CD4-positive, alpha-beta T cell treated with Interleukin-15 for 4 hours (primary cell): ENCODE measurements around the gene CYLD.

Experiments used
- DNase-seq: peaks from one replicate; pipeline ENCODE4 v3.0.0-alpha.2; 2020; ENCODE audit warnings: low spot score

Gene CYLD

DNA sequence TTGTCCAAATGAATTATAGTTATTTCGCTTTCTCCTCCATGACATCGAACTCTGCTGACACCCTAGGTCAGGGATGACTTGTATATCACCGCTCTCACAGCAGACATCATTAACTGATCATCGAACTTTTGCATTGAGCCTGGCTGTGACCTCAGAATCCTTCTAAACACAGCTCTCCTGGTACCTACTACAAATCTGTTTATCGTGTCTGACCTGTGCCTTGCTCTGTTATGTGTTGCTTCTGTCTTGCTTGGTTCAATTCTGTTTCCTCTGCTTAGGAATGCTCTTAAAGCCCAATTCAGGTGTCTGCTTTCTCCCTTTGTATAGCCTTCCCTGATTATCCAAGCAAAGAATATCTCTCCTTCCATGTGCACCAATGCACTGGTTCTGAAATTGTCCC lies 78.3 kb downstream of the CYLD start:
- DNase-seq = no peak

DNA sequence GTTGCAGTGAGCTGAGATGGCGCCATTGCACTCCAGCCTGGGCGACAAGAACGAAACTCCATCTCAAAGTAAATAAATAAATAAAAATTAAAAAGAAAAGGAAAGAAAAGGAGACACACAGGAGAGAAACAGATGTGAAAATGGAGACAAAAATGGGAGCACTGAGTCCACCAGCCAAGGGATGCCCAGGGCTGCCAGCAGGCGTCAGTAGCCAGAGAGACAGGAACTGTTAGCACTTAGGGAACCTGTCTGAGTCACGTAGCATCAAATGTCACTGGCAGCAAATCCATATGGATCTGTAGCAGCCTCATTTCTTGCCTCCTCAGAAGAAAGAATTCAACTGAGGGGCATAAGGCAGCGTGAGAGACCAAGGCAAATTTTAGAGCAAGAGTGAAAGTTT lies 79.7 kb downstream of the CYLD start:
- no peak for DNase-seq

DNA sequence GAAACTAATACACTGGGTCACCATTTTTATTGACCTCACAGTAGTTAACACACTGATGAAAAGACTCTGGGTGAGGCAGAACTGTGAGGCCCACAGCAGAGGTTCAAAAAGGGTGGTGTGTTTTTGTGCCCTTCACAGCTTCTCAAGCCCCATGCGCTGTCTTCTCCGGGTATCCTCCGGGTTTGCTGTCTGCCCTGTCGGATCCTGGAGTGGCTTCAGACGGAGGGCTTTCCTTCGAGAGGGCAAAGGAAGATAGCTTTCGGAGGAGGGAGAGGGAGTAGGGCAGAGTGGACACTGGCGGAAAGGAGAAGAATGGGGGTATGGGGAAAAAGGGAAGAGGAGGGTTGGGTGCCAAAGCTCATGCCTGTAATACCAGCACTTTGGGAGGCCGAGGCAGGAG lies 80.8 kb downstream of the CYLD start:
- no peak for DNase-seq

DNA sequence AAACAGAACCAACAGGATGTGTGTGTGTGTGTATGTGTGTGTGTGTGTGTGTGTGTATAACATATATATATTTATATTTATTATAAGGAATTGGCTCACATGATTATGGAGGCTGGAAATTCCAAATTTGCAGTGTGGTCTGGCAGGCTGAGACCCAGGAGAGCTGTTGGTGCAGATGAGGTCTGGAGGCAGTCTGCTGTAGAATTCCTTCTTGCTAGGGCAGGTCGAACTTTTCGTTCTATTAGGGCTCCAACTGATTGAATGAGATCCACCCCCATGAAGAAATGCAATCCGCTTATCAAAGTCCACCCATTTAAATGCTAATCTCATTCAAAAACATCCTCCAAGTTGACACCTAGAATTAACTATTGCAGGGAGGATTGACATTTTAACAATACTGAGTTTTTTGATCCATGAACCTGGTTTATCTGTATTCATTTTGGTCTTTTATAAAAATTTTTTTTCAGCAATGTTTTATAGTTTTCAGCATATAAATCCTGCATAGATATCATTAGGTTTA lies 85.0 kb downstream of the CYLD start:
- no peak for DNase-seq

DNA sequence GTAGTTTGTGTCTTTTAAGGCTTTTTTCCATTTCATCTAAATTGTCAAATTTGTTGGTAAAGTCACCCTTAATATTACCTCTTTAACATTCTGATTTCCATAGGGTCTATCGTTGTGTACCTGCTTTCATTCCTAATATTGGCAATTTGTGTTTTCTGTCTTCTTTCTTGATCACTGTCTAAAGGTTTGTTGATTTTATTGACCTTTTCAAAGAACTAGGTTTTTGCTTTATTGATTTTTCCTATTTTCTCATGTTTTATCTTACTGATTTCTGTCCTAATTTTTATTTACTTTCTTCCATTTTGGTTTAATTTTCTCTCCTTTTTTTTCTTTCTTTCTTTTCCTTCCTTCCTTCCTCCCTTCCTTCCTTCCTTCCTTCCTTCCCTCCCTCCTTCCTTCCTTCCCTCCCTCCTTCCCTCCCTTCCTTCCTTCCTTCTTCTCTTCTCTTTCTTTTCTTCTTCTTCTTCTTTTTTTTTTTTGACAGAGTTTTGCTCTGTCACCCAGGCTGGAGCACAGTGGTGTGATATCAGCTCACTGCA lies 86.3 kb downstream of the CYLD start:
- DNase-seq = no peak

DNA sequence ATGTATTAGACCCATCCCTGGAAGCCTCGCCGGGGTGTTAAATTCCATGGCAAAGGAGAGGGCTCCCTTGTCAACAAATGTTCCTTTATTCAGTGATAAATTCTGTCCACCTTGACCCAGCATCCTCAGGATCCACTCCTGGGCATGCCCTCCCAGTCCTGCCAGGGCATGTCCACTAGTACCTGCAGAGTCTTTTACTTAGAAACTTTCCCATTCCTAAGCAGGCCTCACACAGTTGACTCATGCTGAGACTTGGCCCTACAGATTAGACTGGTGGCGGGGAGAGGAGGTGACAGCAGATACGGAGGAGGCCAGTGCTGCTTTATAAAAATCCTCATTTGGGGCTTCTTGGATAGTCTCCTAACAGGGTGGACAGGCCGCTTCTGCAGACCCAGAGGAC lies 88.8 kb downstream of the CYLD start:
- no peak for DNase-seq

DNA sequence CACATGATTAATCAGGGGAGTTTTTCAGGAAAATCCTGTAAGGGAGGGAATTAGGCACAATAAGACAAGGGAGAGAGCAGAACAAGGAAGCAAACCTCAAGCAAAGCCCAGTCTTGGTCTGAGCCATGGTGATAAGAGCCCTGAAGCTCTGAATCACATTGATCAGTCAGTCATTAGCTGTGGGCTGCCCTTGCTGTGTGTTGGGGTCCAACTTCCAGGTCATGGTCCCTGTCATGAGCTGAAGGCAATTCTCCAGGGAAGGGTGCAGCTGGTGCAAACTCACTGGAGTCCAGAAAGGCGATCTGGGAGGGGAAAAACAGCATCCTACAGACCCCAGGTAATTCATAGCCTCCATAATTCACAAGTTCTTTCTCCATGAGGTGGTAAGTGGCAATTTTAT lies 89.9 kb downstream of the CYLD start:
- no peak for DNase-seq

GRCh38 chr16:50833929-50834328 lies 92.0 kb downstream of the CYLD start:
- DNase-seq = no peak

DNA sequence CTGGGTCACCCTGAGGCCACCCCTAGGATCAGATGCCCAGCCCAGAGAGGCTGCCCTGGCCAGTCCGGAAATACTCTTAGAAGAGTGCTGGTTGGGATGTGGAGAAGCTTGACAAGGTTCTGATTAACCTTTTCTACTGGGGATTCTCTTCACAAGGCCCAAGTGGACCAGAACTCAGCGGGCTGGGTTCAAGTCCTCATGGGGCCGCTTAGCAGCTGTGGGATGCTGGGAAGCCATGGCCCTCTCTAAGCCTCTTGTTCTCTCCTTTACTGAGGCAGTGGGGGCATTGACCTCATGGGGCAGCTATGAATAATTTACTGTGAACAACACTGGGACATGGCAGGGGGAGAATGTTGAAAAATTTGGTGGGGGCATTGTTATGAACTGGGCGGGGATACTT lies 92.8 kb downstream of the CYLD start:
- DNase-seq = no peak

- no peak for DNase-seq
Measured at GRCh38 chr16:50835358-50836060, 93.6 kb downstream of the CYLD start.

GRCh38 chr16:50836121-50836621 lies 94.3 kb downstream of the CYLD start:
- no peak for DNase-seq

DNA sequence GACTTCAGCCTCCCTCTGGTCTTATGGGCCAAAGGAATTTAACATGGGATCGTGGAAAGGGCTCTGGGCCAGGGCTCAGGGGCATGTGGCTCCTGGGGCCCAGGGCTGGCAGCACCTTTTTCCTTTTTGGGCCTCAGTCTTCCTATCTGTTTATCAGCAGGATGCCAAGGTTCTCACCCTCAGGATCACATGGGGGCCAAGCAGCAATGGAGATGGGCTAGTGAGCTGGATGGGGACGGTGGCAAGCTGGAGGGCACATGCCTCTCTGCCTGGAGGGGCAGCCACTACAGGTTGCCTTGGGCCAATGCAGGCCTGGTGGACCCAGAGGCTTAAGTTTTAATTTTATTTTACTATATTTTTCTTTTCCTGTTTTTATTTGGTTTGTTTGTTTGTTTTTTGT lies 95.4 kb downstream of the CYLD start:
- no peak for DNase-seq

DNA sequence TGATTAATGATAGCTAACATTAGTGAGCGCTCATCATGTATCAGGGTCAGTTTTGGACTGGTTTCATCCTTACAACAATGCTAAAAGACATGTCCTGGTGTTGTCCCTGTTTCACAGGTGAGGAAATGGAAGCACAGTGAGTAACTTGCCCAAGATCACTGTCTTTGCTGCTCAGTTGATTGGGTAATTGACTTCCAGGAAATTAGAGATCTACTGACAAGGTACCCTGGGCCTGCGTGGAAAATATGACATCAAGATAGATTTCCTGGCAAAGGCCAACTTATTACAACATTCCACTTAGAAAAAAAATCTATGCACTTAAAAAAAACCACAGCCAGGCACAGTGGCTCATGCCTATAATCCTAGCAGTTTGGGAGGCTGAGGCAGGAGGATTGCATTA lies 96.3 kb downstream of the CYLD start:
- no peak for DNase-seq

GRCh38 chr16:50838885-50839284 lies 97.0 kb downstream of the CYLD start:
- no peak for DNase-seq

DNA sequence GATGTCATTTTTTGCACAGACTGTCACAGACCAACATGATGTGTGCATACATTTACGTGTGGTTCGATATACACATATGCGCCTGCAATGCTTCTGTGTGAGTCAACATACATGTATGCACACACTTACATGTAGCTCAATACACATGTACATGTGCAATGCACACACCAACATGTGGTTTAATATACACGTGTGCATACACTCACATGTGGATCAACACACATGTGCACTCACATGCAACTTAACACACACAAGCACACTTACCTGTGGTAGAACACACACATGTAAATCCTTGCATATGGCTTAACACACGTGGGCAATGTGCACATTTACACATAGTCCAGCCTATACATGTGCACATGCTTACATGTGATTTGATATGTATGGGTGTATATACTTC lies 97.5 kb downstream of the CYLD start:
- DNase-seq = no peak

DNA sequence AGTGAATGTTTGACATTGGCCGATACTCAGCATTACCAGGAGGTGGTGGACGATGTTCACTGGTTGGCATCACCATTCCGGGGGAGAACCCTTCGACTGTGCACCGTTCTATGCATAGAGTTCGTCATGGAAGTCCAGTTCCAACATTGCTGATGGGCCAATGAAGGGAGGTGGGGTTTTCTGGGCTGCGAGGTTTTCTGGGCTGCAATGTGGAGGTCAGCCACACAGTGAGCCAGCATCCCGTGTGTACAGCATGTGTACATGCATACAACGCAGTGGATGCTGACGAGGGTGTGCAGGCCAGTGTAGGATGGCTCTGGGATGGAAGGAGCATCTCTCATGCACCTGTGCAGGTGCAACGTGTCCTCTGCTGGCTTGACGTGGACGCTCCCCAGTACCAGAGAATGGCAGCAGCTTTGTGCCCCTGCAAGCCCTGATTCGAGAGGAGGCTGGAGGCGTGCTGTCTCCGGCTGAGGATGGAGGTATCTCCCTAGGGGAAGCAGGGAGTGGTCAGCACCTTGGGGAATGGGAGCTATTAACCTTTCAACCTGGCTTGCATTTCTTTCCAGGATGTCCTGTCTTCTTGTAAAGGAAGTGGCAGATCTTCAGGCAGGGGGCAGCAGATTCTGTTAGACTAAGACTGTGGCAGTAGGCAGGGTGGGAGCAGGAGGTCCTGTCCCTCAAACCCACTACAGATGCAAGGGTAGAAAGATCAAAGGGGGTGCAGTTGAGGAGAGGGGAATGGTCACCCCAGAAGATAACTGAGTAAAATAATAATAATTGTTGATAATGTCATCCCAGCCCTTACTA lies 98.2 kb downstream of the CYLD start:
- no peak for DNase-seq

DNA sequence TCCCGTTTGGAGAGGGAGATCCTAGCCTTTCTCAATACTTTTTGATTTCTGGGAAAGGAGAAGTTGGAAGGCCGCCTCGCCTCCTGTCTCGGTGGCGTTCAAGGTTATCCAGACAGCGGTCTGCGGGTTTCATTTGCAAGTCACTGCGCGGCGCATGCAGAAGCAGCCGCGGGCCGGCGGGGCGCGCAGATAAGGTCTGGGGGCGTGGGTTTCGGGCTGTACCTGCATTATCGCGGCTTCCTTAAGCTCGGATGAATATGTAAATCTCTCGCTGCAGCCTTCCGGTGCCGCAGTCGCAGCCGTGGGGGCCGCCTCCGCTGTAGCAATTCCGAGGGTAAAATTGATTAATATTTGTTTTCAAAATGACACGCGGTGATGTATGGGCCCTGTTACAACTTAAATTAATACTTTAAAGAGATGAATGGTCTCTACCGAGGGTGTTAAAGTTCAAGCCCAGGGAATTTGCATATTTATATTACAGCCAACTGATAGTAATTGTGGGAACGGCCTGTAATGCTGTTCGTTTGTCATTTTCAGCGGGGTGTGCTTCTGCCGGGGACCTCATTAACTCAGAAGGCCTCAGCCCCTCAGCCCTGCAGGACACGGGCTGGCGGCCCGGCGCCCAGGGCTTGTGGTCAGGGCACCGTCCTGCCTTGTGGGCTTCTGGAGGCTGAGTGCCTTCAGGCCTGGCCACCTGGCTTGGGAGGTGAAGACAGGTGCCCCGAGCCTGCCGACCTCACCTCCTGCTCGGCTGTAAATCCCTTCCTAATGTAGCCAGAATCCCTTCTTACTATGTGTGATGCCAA lies 99.4 kb downstream of the CYLD start:
- peak; percentile 28 for DNase-seq

GRCh38 chr16:50842013-50842505 lies 100.2 kb downstream of the CYLD start:
- no peak for DNase-seq

GRCh38 chr16:50842589-50842988 lies 100.7 kb downstream of the CYLD start:
- no peak for DNase-seq

DNA sequence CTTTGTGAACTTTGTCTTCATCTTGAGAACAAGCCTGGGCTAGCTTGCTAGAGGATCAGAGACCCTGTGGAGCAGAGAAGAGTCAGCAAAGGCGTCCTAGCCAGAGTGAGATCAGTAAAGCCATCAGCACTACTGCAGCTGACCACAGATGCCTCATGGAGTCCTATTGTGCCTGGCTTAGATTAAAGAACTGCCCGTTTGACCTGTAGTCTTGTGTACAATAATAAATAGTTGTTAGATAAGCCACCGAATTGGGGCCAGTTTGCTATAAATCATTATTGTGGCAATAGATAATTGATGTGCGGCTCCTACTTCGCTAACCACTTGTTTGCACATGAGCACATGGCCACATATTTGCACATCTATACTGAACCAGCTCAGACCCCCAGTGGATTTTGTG lies 103.0 kb downstream of the CYLD start:
- DNase-seq = no peak

DNA sequence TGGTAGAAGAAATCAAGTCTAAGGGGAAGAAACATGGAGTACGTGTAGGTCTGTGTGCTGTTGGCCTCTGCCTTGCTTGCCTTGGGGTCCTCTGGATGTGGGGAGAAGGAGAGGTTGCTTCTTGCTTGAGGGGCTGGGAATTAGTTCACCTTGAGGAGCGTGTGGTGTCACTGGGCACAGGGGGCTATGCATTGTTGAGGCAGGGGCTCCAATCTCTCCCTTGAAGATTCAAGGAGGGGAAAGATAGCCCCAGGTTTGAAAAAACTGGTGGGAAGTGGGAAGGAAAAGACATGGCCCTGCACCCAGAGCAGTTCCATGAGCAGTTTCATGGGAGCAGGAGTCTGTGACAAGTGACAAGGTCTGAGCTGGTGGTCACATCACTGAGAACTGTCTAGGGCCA lies 103.4 kb downstream of the CYLD start:
- no peak for DNase-seq

- DNase-seq = no peak
Measured at GRCh38 chr16:50846511-50846910, 104.6 kb downstream of the CYLD start.
